GM21528 (cell line): Measurements from ENCODE around the gene YES1.
"Not testable (repeated sequence)": the region's sequence is repeated elsewhere in the genome, so short reads cannot be mapped to it uniquely, and the experiment has no call there.

Experiments
- ATAC-seq: cut with Tn5 transposase; IDR thresholded peaks from one replicate; pipeline ENCODE4 v1.9.1; 2021; ENCODE audit warnings: mild to moderate bottlenecking, moderate library complexity; ENCODE audit not compliant: unreplicated experiment, low FRiP score

YES1 gene

DNA sequence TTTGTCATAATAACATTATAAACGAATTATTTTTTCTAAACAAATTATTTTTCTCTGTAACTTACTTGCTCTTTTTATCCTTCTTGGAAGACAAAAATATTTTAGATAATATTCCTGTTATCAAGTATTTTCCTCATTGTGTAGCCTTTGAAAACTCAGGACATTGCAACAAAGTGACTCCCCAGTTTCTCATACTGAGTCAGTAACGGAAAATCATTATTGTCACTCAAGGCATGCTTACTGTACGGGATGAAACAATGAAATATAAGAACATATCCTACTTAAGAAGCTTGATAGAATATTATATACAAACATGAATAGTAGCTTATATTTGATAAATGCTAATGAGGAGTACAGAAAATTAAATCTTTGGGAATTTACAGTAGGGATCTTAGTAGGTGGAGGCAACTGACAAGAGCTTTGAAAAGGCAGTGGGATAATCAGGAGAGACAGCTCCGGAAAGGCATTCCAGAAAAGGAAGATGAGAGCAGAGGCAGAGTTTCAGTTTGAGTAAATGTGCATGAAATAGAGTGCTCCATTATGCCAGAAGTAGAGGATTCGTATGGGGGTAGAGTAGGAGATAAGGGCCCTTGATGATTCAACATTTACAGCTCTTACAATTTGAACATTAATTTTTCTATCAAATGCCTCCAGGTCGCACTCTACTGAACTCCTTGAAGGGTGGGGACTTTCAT lies 14.0 kb upstream of the YES1 start:
- ATAC-seq: no peak

DNA sequence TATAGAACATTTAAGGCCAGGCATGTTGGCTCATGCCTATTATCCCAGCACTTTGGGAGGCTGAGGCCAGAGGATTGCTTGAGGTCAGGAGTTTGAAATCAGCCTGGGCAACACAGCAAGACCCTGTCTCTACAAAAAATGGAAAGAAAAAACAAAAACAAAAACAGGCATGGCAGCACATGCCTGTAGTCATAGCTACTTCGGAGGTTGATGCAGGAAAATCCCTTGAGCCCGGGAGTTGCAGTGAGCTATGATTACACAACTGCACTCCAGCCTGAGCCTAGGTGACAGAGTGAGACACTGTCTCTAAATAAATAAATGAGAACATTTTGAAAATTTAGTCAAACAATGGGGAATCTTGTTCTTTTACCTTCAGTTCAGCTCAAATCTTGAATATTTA lies 12.1 kb upstream of the YES1 start:
- no peak for ATAC-seq

DNA sequence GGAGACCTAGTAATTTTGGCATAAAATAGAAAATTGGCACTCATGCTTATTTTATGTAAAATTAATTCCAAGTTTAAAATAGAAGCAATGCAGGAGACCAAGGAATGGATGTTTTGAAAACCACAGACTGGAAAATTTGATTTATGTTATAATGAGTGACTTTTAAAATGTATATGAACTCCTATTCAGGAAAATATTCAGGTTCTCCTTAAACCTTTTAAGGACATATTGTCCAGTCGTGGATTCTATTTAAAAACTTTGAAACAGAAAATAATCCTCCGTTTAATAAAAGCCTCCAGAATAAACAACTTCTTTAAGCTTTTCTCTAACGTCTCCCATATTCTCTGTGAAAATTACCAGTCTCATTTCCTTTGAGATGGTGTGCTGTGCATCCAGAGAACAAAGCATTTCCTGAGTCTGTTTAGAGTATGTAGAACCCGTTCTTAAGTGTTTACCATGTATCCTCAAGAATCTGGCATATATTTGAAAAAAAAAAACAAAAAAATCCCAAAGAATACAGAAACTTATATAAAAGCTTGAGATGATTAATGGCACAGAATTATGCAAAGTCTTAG lies 8.6 kb upstream of the YES1 start:
- ATAC-seq: no peak

DNA sequence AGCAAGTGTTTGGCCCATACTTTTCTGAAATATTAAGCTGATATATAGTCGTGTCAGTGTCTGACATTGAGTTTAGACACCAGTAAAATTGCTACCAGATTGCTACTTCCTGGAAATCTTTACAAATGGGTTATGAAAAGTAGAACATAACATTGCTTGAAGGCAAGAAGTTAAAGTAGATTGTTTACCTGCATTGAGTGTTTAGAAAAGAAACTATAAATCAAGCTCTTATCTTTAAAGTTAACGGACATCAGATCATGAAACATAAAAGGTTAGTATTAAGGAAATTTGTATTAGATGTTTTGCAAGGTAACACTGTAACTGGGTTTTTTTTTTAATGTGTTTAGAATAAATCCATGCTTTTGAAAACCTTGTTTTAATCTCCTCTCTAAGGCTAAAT lies 4.8 kb upstream of the YES1 start:
- ATAC-seq: no peak

DNA sequence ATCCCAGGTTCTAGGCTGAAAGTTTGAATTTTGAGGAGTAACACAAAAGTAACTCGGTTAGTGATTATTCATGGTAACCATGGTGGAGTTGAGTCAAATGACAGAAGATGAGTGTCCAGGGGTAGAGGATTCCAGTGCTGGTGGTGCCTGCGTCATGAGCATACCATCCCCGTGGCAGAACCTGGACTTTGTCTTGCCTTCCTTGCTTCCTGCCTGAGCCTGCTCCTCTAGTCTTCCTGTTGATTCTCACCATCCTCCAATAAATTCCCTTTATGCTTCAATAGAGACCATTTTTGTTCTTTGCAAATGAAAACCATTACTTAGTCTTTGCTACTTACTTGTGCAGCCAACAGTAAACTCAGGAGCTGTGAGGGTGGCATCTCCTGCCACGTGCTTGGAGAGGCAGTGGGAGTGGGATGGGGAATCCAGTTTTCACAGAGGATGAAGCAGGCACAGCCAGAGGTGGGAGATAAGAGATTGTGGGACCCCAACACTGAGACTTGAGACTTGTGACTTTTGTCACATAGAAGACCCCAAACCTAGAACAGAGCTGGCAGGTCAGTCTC lies 4.1 kb upstream of the YES1 start:
- no peak for ATAC-seq

DNA sequence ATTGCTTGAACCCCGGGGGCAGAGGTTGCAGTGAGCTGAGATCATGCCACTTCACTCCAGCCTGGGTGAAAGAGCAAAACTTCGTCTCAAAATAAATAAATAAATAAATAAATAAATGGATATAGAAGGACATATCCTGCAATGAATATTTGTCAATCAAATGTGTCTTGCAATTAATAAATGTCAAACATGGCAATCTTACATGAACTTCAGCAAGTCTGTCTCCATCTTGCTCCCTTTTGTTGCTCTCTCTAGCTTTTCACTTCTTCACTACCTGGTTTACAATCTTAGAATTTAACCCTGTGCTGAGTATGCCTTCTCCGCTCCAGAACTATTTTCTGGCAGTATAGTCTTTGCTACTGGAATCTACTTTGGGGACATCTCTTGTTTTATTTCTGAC lies 3.3 kb upstream of the YES1 start:
- no peak for ATAC-seq

DNA sequence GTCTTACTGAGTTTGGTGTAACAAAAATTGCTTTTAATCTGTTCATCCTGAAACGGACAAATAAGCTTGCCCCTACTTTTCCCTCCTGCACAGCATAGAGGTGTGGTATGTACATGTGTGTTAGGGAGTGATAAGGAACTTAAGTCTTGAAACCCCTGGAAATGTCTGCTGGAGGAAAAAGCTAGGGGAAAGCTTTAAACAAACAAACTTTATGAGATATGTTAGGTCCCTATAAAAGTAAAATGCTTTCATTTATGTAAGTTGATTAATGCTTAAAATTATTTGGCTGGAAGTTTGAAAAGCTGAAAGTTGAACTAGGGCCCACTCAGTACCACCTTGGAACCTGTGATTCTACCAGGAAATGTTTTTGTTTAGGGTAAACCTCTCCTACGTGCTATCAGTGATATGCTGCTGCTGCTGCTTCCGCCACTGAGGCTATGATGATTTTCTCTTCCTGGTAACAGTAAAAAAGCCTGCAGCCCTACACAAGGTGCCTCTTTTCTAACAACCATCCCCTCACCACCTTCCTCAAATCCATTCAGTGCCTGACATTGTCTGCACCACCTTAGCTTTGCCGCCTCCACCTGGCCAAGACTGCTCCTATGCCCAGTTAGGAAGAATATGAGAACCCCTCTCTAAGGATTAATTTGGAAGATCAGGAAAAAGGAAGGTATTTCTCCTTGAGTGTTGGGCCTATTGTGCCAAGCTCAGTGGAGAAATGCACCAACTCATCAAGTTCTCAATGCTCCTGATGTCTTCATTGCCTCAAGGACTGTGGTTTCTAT lies 2.5 kb upstream of the YES1 start:
- no peak for ATAC-seq

DNA sequence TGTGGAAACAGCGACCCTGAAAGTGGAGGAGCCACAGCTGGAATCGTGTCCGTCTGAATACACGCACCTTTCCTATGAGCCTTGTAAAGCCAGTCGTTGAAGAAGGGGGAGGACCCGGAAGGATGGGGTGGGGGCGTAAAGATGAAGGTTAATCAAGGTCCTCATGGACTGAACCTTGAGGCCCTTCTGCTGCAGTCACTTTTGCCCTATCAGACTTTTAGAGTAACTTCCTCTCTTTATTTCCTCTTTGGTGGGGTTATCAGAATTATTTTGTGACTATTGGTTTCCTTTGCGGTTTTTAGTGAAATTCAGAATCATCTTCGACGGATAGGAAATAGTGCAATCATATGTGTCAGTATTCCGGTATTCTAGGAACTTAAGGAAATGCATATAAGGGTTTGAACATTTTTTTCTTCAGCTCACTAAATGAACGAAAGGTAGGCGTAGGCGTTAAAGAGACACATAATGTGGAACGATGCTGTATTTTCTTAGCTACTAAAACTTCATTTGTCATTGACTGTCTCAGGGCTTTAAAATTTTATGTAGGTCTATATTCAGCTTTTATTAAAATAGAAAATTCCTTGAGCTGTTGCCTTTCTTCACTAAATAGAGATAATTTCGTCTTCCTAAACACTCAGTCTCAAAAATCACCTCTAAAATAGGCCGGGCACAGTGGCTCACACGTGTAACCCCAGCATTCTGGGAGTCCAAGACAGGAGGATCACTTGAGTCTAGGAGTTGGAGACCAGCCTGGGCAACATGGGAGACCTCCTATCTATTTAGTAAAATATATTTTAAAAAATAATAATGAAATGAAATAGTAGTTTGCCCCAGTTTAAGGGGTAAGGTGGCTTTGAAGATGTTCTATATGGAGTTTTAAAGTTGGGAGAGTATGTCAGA lies 1.4 kb upstream of the YES1 start:
- ATAC-seq: no peak

DNA sequence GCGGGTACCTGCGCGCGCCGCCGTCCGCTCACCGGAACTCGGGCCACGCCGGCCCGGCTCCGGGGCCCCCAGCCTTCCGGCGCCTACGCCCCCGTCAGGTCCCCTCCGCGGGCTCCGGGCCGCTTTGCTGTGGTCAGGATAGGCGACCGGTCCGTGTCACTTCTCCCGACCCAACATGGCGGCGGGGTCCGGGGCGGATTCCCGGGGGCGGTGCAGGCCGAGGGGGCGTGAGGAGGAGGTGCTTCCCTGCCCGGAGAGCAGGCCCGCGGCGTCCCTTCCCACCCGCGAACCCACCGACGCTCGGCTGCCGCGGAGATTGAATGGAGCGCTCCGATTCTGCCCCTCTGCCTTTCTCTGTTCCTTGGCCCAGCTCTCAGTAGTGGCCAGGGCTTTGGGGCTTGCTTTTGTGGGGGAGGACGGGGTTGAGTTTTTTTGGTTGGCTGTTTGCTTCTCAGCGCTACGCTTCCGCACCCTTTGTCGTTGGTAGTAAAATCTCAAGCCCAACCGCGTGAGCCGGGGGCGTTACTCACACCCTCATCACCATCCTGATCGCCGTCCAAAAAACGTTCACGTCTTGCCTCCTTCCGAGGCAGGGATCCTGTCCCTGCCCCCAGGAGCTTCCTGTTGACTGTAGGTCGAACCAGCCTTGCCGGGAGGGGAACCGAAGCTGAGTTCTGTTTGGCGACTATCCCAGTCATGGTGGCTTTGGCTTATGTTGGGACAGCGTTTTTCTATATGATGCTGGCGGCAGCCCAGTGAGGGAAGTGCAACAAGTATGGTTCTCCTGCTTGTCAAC lies 532 bp upstream of the YES1 start:
- ATAC-seq: peak; percentile 48

DNA sequence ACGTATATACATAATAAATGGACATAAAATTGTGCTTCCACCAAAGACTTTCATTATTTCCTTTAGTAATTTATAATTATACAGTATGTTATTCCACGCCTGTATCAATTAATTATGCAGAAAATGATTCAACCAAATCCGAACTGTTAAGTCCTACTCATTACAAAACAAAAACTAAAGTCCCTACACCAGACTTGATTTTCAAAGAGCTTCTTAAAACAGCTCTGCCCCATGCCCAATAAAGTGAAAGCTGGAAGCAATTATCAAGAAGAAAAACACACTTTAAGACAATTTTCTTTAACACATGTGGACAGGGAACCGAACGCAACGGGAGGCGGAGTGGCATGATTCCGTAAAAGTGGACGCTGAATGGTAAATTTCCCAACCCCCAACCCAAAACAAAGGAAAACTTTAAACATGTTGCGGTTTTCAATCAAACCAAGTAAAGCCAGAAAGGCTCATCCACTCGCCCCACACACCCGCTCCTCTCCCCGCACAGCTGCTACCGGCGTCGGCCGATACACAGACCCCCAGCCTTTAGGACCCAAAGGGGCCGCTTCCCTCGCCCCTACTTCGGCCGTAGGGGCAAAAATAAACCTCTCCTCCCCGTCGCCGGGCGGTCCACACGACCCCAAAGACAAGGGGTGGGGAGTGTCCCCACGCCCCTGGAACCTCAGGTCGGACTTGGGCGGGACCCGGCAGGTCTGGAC lies 705 bp downstream of the YES1 start:
- ATAC-seq: peak; percentile 31

DNA sequence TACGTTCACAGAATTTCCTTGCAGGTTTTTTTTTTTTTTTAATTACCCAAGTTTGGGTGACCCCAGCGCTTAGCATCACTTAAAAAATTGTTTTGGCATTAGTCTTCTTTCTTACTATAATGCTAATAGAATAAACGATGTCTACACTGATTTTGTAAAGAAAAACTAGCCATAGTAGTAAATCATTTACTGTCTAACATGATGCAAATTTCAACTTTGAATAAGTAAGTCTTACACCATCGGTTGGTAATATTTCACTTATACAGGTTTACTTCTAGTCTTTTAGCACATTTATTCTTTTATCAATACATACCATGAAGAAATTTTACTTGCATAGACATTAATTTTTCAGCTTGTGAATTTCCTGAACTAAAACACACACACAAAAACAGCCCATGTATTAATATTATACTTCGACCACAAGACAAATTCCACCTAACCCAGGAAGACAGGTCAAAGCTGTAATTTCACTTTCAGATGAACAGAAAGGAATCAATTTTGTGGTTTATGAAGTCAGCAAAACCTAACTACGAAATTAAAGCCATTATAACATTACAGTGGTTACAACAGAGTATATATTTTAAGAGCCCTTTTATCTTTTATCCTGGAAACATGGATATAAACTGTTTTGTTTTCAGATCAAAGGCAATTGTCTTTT lies 1.9 kb downstream of the YES1 start:
- peak; percentile 29 for ATAC-seq

DNA sequence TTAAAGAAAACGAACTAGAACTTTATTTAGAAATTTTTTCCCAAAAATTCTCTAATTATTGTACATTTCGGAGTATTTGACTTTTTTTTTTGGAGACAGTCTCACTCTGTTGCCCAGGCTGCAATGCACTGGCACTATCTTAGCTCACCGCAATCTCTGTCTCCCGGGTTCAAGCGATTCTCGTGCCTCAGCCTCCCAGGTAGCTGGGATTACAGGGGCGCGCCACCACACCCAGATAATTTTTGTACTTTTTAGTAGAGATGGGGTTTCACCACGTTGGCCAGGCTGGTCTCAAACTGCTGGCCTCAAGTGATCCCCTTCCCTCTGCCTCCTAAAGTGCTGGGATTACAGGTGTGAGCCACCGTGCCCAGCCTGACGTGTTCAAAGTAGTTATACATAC lies 2.8 kb downstream of the YES1 start:
- not testable (repeated sequence) for ATAC-seq

DNA sequence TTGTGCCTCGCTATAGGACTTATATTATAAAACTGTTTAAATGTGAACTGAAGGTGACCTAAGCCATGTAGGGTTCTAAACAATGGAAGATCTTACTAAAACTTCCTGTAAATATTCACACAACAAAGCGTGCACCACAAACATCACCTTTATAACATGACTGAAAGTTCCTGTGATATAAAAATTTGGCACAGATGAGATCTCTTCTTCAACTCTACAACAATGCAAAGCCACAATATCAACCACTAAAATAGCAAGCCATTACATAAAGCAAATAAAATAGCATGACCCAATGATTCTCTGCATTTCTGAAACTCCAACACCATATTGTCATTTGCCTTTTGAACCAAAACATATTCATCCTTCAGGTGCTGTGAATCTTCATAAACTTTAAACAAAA lies 3.5 kb downstream of the YES1 start:
- ATAC-seq: no peak

DNA sequence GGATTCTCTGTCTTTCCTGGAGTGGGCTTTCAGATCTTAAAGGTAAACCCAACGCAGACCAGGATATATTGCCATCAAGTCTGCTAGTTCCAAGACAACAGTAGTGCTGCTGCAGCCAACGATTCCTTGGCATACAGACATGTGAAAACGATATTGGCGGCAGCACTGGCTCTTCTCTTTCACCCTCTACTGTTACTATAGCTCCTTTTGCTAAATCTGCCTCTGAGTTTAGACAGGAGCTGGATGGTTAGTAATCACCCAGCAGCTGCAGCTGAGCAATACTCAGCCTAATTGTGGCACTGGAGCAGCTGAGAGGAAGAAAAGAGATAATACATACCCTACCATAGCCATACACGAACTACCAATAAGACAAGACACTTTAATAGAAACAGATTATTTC lies 4.0 kb downstream of the YES1 start:
- no peak for ATAC-seq

DNA sequence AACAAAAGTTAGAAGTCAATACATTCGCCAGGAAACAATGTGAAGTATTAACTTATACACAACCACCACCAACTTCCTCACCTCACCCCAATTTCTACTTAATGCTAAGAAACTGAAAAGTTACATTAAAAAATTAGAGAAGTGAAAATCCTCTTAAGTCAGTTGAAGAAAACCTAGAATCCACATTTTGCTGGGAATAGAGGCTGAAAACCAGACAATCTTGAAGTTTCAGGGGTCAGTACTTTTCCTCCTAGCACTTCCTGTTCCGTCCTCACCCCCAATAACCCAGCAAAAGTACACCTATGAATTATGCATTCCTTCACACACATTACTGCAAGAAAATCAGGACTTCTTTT lies 6.3 kb downstream of the YES1 start:
- peak; percentile 37 for ATAC-seq

DNA sequence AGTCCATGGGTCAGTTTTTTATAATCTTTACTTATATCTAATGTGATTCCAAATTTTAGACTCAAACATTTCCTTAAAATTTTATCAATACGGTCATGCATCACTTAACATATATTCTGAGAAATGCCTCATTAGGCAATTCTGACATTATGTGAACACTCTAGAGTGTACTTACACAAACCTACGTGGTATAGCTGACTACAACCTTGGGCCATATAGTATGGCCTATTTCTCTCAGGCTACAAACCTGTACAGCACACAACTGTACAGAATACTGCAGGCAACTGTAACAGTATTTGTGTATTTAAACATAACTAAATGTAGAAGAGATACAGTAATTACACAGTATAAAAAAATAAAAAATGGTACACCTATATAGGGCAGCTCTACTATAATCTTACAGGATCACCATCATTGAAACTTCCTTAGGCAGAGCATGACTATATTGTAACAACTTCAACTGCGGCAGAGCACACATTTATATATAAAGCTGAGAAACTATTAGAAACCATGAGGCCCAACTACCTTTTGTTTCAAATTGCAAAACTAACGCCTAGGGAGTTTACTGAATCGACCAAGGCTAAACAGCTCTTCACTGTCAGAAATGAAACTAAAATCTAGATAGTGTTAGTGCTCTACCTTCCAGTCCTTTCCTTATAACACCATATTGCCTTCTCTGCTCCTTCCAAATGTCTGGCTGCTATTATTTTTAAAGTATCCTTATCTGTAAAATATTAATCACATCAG lies 6.9 kb downstream of the YES1 start:
- peak; percentile 44 for ATAC-seq

DNA sequence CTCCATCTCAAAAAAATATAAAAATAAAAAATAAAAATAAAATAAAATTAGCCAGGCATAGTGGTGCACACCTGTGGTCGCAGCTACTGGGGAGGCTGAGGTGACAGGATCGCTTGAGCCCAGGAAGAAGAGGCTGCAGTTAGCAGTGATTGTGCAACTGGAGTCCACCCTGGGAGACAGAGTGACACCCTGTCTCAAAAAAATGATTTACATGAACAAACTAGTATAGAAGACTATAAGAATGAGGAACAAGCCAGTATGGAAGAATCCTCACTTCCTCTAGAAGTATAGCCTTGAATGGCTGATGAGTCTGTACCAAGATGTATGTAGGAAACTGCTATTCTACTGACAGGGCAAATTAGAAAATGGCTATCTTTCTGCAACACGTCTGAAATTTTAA lies 10.9 kb downstream of the YES1 start:
- ATAC-seq: no peak

DNA sequence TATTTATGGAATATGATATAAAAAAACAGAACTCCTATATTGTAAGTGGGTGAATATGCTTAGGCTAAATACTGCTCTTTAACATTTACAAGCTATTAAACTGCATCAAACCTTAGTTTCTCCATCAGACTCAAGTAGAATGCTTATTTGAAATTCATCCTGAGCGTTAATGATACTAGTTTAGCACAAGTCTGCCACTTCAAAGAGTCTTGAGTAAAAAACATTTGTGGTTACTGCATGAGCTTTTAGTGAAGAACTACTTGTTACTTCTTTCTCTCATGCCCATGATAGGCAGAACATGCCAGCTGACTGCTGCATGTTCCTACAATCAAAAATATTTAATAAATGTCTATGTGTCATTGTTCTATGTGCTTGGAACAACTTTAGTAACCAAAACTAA lies 12.1 kb downstream of the YES1 start:
- ATAC-seq: no peak
